HG02852 (cell line): ENCODE measurements around the gene CLSTN2.

Experiments used
- ATAC-seq: cut with Tn5 transposase; IDR thresholded peaks from one replicate; pipeline ENCODE4 v1.9.1; 2021; ENCODE audit warnings: mild to moderate bottlenecking, moderate library complexity; ENCODE audit not compliant: unreplicated experiment

The CLSTN2 gene

GRCh38 chr3:139941580-139941979 is 6.6 kb downstream of the CLSTN2 start:
- no peak for ATAC-seq

GRCh38 chr3:139944256-139944910 is 9.4 kb downstream of the CLSTN2 start:
- ATAC-seq: no peak

GRCh38 chr3:139945386-139945785 is 10.4 kb downstream of the CLSTN2 start:
- no peak for ATAC-seq

- ATAC-seq: no peak
Measured at GRCh38 chr3:139945942-139946341, 11.0 kb downstream of the CLSTN2 start.

- no peak for ATAC-seq
Measured at GRCh38 chr3:139948467-139948866, 13.5 kb downstream of the CLSTN2 start.

- ATAC-seq: no peak
Measured at GRCh38 chr3:139948898-139949297, 13.9 kb downstream of the CLSTN2 start.

- ATAC-seq: no peak
Measured at GRCh38 chr3:139953131-139953910, 18.3 kb downstream of the CLSTN2 start.

- ATAC-seq: no peak
Measured at GRCh38 chr3:139954146-139954860, 19.3 kb downstream of the CLSTN2 start.

- ATAC-seq: no peak
Measured at GRCh38 chr3:139957844-139958243, 22.9 kb downstream of the CLSTN2 start.

- no peak for ATAC-seq
Measured at GRCh38 chr3:139969386-139969785, 34.4 kb downstream of the CLSTN2 start.

- no peak for ATAC-seq
Measured at GRCh38 chr3:139970526-139970925, 35.5 kb downstream of the CLSTN2 start.

GRCh38 chr3:139974809-139975425 is 39.9 kb downstream of the CLSTN2 start:
- ATAC-seq: no peak

- ATAC-seq: no peak
Measured at GRCh38 chr3:139975594-139976365, 40.8 kb downstream of the CLSTN2 start.

GRCh38 chr3:139978966-139979365 is 44.0 kb downstream of the CLSTN2 start:
- ATAC-seq: no peak

- ATAC-seq: no peak
Measured at GRCh38 chr3:139979991-139980390, 45.0 kb downstream of the CLSTN2 start.

GRCh38 chr3:139982404-139982803 is 47.4 kb downstream of the CLSTN2 start:
- no peak for ATAC-seq

- ATAC-seq: no peak
Measured at GRCh38 chr3:139985576-139985975, 50.6 kb downstream of the CLSTN2 start.

- no peak for ATAC-seq
Measured at GRCh38 chr3:139987908-139988307, 52.9 kb downstream of the CLSTN2 start.

GRCh38 chr3:139988472-139989156 is 53.6 kb downstream of the CLSTN2 start:
- ATAC-seq: no peak

GRCh38 chr3:139994891-139995290 is 59.9 kb downstream of the CLSTN2 start:
- ATAC-seq: no peak
